ENCODE measurements around the gene PCNT. TPM values are rescaled to one million over a fixed set of nuclear protein-coding genes. Genes with fewer than 3 reads are reported as not detected.

Gene PCNT
- polyA plus RNA-seq, 1 donor from 2014 or later, result 28.2 TPM

- Histone ChIP-seq H3K9me2 (ENCODE audit: insufficient read depth, low read length) (no peaks in the 10 kb centered on the region), H4K20me1 (ENCODE audit: insufficient read depth) (no peaks in the 10 kb centered on the region), H2AFZ (ENCODE audit: low read depth, low read length) (no peak overlapping the region), H3K4me3 (ENCODE audit: low read length) (no peak overlapping the region), H3K9ac (ENCODE audit: low read length) (no peak overlapping the region), H3F3A (ENCODE audit: insufficient read depth, low read length, poor library complexity, severe bottlenecking) (no peaks in the 10 kb centered on the region), H3K9me3 (ENCODE audit: low read length) (no peaks in the 10 kb centered on the region), H3K27me3 (ENCODE audit: insufficient read depth, low read depth, low read length) (no peaks in the 10 kb centered on the region), H3K36me3 (ENCODE audit: insufficient read depth, low read length) (no peaks in the 10 kb centered on the region), H3K79me2 (replicated peaks; ENCODE audit: insufficient read depth, low read length) (no peaks in the 10 kb centered on the region), H3K27ac (ENCODE audit: low read length) (no peak overlapping the region), H3K4me2 (ENCODE audit: low read length) (no peak overlapping the region)
- TF ChIP-seq REST (IDR thresholded peaks at IDR 0.05; ENCODE audit: borderline replicate concordance), result no peak
- no peak for TF ChIP-seq CTCF (IDR thresholded peaks at IDR 0.05; ENCODE audit: poor library complexity, severe bottlenecking)
- no peak for TF ChIP-seq RAD21 (conservative IDR thresholded peaks at IDR 0.05)
- TF ChIP-seq MXI1 (conservative IDR thresholded peaks at IDR 0.05; ENCODE audit: poor library complexity, severe bottlenecking), result no peak
- no peak for TF ChIP-seq EZH2 (IDR thresholded peaks at IDR 0.05; ENCODE audit: borderline replicate concordance, insufficient read depth, low read length, poor library complexity, severe bottlenecking)
Observed at GRCh38 chr21:46411236-46411635, 87.3 kb downstream of the PCNT start.

- H3K9me3 ChIP-seq (ENCODE audit: low read length), result no peaks in the 10 kb centered on the region
- no peaks in the 10 kb centered on the region for H4K20me1 ChIP-seq (ENCODE audit: insufficient read depth)
- H3K9me2 ChIP-seq (ENCODE audit: insufficient read depth, low read length), result no peaks in the 10 kb centered on the region
- no peaks in the 10 kb centered on the region for H3K79me2 ChIP-seq (replicated peaks; ENCODE audit: insufficient read depth, low read length)
- H3K27ac ChIP-seq (ENCODE audit: low read length), result no peak overlapping the region
- no peak overlapping the region for H3K9ac ChIP-seq (ENCODE audit: low read length)
- TF ChIP-seq EP300 (conservative IDR thresholded peaks at IDR 0.05; ENCODE audit: poor library complexity, severe bottlenecking), result no peak
- no peak for TF ChIP-seq SMC3 (conservative IDR thresholded peaks at IDR 0.05; ENCODE audit: poor library complexity)
- TF ChIP-seq REST (IDR thresholded peaks at IDR 0.05; ENCODE audit: borderline replicate concordance), result no peak
- no peak for TF ChIP-seq CTCF (IDR thresholded peaks at IDR 0.05; ENCODE audit: poor library complexity, severe bottlenecking)
- no peak for TF ChIP-seq POLR2AphosphoS5 (IDR thresholded peaks at IDR 0.05)
- TF ChIP-seq RAD21 (conservative IDR thresholded peaks at IDR 0.05), result no peak
- no peak for TF ChIP-seq EZH2 (IDR thresholded peaks at IDR 0.05; ENCODE audit: borderline replicate concordance, insufficient read depth, low read length, poor library complexity, severe bottlenecking)
- TF ChIP-seq MXI1 (conservative IDR thresholded peaks at IDR 0.05; ENCODE audit: poor library complexity, severe bottlenecking), result no peak
- no peak for TF ChIP-seq TAF1 (IDR thresholded peaks at IDR 0.05; ENCODE audit: low read depth)
- H3K36me3 ChIP-seq (ENCODE audit: insufficient read depth, low read length), result no peaks in the 10 kb centered on the region
- H2AFZ ChIP-seq (ENCODE audit: low read depth, low read length), result no peak overlapping the region
- no peak overlapping the region for H3K4me3 ChIP-seq (ENCODE audit: low read length)
- H3K4me2 ChIP-seq (ENCODE audit: low read length), result no peak overlapping the region
- no peaks in the 10 kb centered on the region for H3F3A ChIP-seq (ENCODE audit: insufficient read depth, low read length, poor library complexity, severe bottlenecking)
- H3K27me3 ChIP-seq (ENCODE audit: insufficient read depth, low read depth, low read length), result no peaks in the 10 kb centered on the region
Observed at GRCh38 chr21:46411691-46412090, 87.7 kb downstream of the PCNT start.
